GM19468 (cell line): Measurements from ENCODE around the gene GMDS.
"Not testable (repeated sequence)": the region's sequence is repeated elsewhere in the genome, so short reads cannot be mapped to it uniquely, and the experiment has no call there.

Source experiments
- ATAC-seq: cut with Tn5 transposase; IDR thresholded peaks from one replicate; pipeline ENCODE4 v1.9.1; 2021; ENCODE audit warnings: mild to moderate bottlenecking, moderate library complexity, moderate number of reproducible peaks; ENCODE audit not compliant: unreplicated experiment; ENCODE audit errors: extremely low read depth

Gene GMDS

GRCh38 chr6:1853761-1854160 lies 391.6 kb downstream of the GMDS start:
- no peak for ATAC-seq

GRCh38 chr6:1851681-1852456 lies 393.5 kb downstream of the GMDS start:
- no peak for ATAC-seq

- ATAC-seq: no peak
Observed at GRCh38 chr6:1850840-1851157, 394.6 kb downstream of the GMDS start.

- no peak for ATAC-seq
Observed at GRCh38 chr6:1850121-1850839, 395.1 kb downstream of the GMDS start.

GRCh38 chr6:1849691-1850090 lies 395.7 kb downstream of the GMDS start:
- no peak for ATAC-seq

GRCh38 chr6:1848752-1849151 lies 396.7 kb downstream of the GMDS start:
- ATAC-seq: no peak

- ATAC-seq: no peak
Observed at GRCh38 chr6:1846611-1847010, 398.8 kb downstream of the GMDS start.

- not testable (repeated sequence) for ATAC-seq
Observed at GRCh38 chr6:1845543-1845942, 399.9 kb downstream of the GMDS start.

GRCh38 chr6:1842334-1842733 lies 403.1 kb downstream of the GMDS start:
- no peak for ATAC-seq

GRCh38 chr6:1841136-1841535 lies 404.3 kb downstream of the GMDS start:
- no peak for ATAC-seq

- no peak for ATAC-seq
Observed at GRCh38 chr6:1840491-1841121, 404.8 kb downstream of the GMDS start.

- no peak for ATAC-seq
Observed at GRCh38 chr6:1839361-1839760, 406.0 kb downstream of the GMDS start.

- no peak for ATAC-seq
Observed at GRCh38 chr6:1838604-1839213, 406.7 kb downstream of the GMDS start.

GRCh38 chr6:1837826-1838225 lies 407.6 kb downstream of the GMDS start:
- ATAC-seq: no peak

- no peak for ATAC-seq
Observed at GRCh38 chr6:1836690-1837089, 408.7 kb downstream of the GMDS start.

- ATAC-seq: no peak
Observed at GRCh38 chr6:1834646-1835516, 410.5 kb downstream of the GMDS start.

- no peak for ATAC-seq
Observed at GRCh38 chr6:1834207-1834606, 411.2 kb downstream of the GMDS start.

- no peak for ATAC-seq
Observed at GRCh38 chr6:1832844-1833787, 412.3 kb downstream of the GMDS start.

- no peak for ATAC-seq
Observed at GRCh38 chr6:1832358-1832757, 413.0 kb downstream of the GMDS start.
